ENCODE measurements around the gene SENP5. TPM values are rescaled to one million over a fixed set of nuclear protein-coding genes. Genes with fewer than 3 reads are reported as not detected.

SENP5 gene
- total and polyA plus RNA-seq, 2 donors from 2014 or later, result 5.8 to 27.5 TPM

- Histone ChIP-seq H3K36me3 (ENCODE audit: control insufficient read depth in 2 of 3, insufficient read depth in 3 of 3, low read length in 3 of 3) (no peaks in the 10 kb centered on the region), H3K9ac (ENCODE audit: low read length in 3 of 3) (no peak overlapping the region), H3K27ac (ENCODE audit: low read depth in 2 of 2, low read length in 2 of 2) (no peak overlapping the region), H3K4me3 (ENCODE audit: low read length in 3 of 3) (no peak overlapping the region), H3K9me3 (ENCODE audit: control insufficient read depth in 2 of 3, insufficient read depth in 1 of 3, low read length in 3 of 3) (peaks cover 0 to 6% (median 0%) of the 10 kb centered on the region in 3 donors), H3K4me1 (ENCODE audit: control insufficient read depth in 2 of 3, insufficient read depth in 2 of 3, low read depth in 1 of 3, low read length in 3 of 3) (no peaks in the 10 kb centered on the region), H3K27me3 (ENCODE audit: control insufficient read depth, insufficient read depth, low read length) (no peaks in the 10 kb centered on the region)
- no peak for FAIRE-seq
- intact Hi-C loops (cut with DNase I), result no loop called here
- DNase-seq, result no peak
- TF ChIP-seq CTCF (IDR thresholded peaks at IDR 0.05; ENCODE audit: borderline replicate concordance, extremely low read depth, insufficient read depth), result no peak
Observed at GRCh38 chr3:196981657-196982056, 113.9 kb downstream of the SENP5 start.

GRCh38 chr3:196983186-196983585 lies 115.5 kb downstream of the SENP5 start:
- Histone ChIP-seq H3K4me3 (ENCODE audit: low read length in 3 of 3) (no peak overlapping the region), H3K36me3 (ENCODE audit: control insufficient read depth in 2 of 3, insufficient read depth in 3 of 3, low read length in 3 of 3) (no peaks in the 10 kb centered on the region), H3K9me3 (ENCODE audit: control insufficient read depth in 2 of 3, insufficient read depth in 1 of 3, low read length in 3 of 3) (peaks cover 0 to 6% (median 0%) of the 10 kb centered on the region in 3 donors), H3K27ac (ENCODE audit: low read depth in 2 of 2, low read length in 2 of 2) (no peak overlapping the region), H3K9ac (ENCODE audit: low read length in 3 of 3) (no peak overlapping the region), H3K4me1 (ENCODE audit: control insufficient read depth in 2 of 3, insufficient read depth in 2 of 3, low read depth in 1 of 3, low read length in 3 of 3) (no peaks in the 10 kb centered on the region), H3K27me3 (ENCODE audit: control insufficient read depth, insufficient read depth, low read length) (no peaks in the 10 kb centered on the region)
- intact Hi-C loops (cut with DNase I), result no loop called here
- TF ChIP-seq CTCF (IDR thresholded peaks at IDR 0.05; ENCODE audit: borderline replicate concordance, extremely low read depth, insufficient read depth), result no peak
- DNase-seq, result no peak
- no peak for FAIRE-seq

Other genes starting within 250 kb of the SENP5 start
- 11.6 TPM for gene NRROS, start 228.2 kb upstream of the SENP5 start, total RNA-seq
- gene NRROS, start 228.2 kb upstream of the SENP5 start, polyA plus RNA-seq (ENCODE audit: insufficient read depth, low read depth, low replicate concordance), result 2.0 TPM
- gene CEP19, start 155.7 kb upstream of the SENP5 start, total RNA-seq, result 1.5 TPM
- 2.6 TPM for gene CEP19, start 155.7 kb upstream of the SENP5 start, polyA plus RNA-seq (ENCODE audit: insufficient read depth, low read depth, low replicate concordance)
- gene PIGX, start 155.5 kb upstream of the SENP5 start, total RNA-seq, result 19.6 TPM
- 15.7 TPM for gene PIGX, start 155.5 kb upstream of the SENP5 start, polyA plus RNA-seq (ENCODE audit: insufficient read depth, low read depth, low replicate concordance)
- 67.1 TPM for gene PAK2, start 128.1 kb upstream of the SENP5 start, total RNA-seq
- 13.4 TPM for gene PAK2, start 128.1 kb upstream of the SENP5 start, polyA plus RNA-seq (ENCODE audit: insufficient read depth, low read depth, low replicate concordance)
- gene NCBP2, start 74.6 kb downstream of the SENP5 start, total RNA-seq, result 59.9 TPM
- gene NCBP2, start 74.6 kb downstream of the SENP5 start, polyA plus RNA-seq (ENCODE audit: insufficient read depth, low read depth, low replicate concordance), result 46.1 TPM
- 3.5 TPM for gene PIGZ, start 100.9 kb downstream of the SENP5 start, total RNA-seq
- gene PIGZ, start 100.9 kb downstream of the SENP5 start, polyA plus RNA-seq (ENCODE audit: insufficient read depth, low read depth, low replicate concordance), result 1.4 TPM
- 8.7 TPM for gene MELTF, start 161.9 kb downstream of the SENP5 start, total RNA-seq
- gene MELTF, start 161.9 kb downstream of the SENP5 start, polyA plus RNA-seq (ENCODE audit: insufficient read depth, low read depth, low replicate concordance), result 6.1 TPM

Measured in kidney (tissue), 14 donors.